GM19397 (cell line): Measurements from ENCODE around the gene ISG20L2.

Experiments
- ATAC-seq: cut with Tn5 transposase; IDR thresholded peaks from one replicate; pipeline ENCODE4 v1.9.1; 2021; ENCODE audit warnings: mild to moderate bottlenecking, moderate library complexity; ENCODE audit not compliant: unreplicated experiment

The ISG20L2 gene

GRCh38 chr1:156742017-156742416, 13.5 kb upstream of the ISG20L2 start:
- ATAC-seq: no peak

DNA sequence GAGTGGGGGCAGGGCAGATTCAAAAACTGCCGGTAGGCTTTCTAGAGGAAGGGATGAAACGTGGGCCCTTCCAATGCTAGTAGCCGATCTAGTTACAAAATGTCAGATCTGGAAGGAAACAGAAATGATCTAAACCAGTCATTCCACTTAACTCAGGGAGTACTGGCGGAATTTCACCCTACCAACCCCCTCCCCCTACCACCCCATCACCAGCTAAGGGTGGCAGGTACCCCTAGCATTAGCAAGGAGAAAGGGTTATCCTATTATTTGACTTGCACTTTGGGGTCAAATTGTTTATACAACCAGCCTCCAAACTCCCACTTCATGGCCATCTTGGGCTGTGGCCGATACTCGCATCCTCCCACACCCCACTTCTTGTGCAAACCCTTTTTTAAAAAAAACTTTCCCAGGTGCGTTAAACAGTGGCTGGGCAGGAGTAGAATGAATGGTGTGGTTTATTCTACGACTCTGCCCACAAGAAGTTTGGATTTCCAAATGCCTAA, 13.0 kb upstream of the ISG20L2 start:
- ATAC-seq: no peak

- ATAC-seq: peak; percentile 87
These were observed 12.3 kb upstream of the ISG20L2 start, which contains the start of gene MRPL24 for GRCh38 chr1:156740741-156741480. MRPL24 (minus strand) TSS chr1:156741088; CDS start chr1:156738704, 2,384 bp downstream.

GRCh38 chr1:156740237-156740740, 11.7 kb upstream of the ISG20L2 start:
- no peak for ATAC-seq

- ATAC-seq: no peak
These were observed 10.3 kb upstream of the ISG20L2 start for GRCh38 chr1:156738916-156739315.

DNA sequence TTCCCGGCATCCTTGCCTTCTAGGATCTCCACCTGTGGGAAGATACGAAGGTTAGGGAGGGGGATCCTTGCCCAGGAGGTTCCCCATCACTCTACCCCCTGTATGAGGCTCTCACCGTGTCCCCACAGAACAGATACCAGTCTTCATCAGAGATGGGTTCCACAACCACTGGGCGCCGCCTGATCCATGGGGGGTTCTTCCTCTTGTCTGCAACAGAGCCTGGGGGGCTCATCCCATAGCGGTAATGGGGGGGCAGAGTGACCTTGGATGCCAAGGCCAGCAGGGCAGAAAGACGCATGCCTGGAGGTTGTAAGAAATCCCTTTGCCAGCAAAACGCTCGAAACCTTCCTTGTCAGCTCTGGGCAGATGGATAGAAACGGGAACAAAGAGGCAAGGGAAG, 9.8 kb upstream of the ISG20L2 start:
- ATAC-seq: no peak

DNA sequence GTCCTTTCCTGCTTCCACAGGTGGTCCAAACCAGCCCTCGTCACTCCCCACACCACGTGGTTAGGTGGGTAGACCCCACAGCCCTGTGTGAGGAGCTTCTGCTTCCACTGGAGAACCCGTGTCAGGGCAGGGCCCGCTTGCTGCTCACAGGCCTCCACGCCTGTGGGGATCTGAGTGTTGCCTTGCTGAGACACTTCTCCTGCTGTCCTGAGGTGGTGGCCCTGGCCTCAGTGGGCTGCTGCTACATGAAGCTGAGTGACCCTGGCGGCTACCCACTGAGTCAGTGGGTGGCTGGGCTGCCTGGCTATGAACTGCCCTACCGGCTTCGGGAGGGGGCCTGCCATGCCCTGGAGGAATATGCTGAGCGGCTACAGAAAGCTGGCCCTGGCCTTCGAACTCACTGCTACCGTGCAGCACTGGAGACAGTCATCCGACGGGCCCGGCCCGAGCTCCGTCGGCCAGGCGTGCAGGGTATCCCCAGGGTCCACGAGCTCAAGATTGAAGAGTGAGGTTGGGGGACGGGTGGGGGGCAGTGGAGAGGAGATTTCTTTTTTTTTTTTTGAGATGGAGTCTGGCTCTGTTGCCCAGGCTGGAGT, 5.5 kb upstream of the ISG20L2 start:
- no peak for ATAC-seq

GRCh38 chr1:156727926-156728598, 504 bp downstream of the ISG20L2 start, which contains the start of gene METTL25B:
METTL25B (plus strand) TSS chr1:156728469; CDS start chr1:156729105, 636 bp downstream.
- peak; percentile 54 for ATAC-seq

- ATAC-seq: no peak
These were observed 1.1 kb downstream of the ISG20L2 start for GRCh38 chr1:156727492-156727891.

- ATAC-seq: no peak
These were observed 1.9 kb downstream of the ISG20L2 start for GRCh38 chr1:156726549-156727226.

DNA sequence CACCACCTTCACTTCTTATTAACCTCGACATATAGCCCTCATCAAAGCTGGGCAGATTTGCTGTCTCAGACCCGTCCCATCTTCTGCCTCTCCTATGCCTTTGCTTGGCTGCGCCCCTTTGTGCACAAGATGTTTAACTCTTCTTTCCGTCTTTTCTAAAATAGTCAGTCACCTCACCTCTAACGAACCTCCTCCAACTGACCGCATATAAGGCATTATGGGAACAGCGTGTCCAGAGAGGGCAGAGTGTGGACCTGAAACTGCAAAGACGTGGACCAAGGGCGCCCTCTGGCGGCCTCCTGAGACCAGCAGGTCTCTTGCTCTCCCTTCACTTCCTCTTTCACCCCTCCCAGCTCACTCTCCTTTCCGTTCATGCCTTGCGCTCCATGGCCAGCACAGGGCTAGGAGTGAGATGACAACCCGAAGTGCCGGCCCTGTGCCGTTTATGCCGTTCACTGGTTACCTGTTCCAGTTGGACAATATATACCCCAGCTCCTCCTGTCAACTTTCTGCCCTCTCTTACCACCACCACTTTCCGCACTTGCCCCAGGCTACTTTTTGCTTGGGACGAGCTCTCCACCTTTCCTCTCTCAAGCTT, 2.8 kb downstream of the ISG20L2 start:
- ATAC-seq: no peak

- no peak for ATAC-seq
These were observed 7.0 kb downstream of the ISG20L2 start for GRCh38 chr1:156721535-156721934.

DNA sequence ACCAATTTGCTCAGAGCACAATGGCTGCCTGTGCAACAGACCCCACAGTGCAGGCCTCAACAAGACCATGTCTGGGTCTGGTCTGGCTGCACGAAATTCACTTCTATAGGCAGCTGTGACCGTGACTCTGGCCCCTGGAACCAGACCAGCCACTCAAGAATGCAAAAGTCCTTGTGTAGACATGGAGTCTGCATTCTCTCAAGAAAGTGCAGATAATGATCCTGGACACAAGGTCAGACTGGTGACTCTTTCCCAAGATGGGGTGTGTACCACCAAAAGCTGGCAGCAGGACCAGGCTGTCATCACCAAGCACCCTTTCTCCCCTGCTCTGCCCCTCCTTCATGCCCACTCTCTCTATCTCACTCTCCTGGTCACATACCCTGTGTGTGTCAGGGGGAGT, 7.4 kb downstream of the ISG20L2 start:
- no peak for ATAC-seq

DNA sequence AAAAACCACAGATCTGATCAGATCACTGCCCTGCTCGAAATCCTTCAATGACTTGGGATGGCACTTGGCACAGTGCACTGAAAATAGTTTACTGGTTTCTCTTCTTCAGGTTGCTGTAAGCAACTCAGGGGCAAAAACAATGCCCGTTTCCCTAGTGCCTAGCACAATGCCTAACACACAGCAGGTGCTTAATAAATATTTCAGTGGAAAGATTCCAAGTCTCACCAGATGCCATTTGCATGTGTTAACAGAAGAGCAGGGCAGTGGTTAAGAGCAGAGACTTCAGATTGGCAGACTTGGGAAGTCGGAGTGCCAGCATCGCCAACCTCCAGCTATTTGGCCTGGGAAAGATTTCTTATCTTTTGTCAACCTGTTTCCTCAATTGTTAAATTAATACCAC, 11.2 kb downstream of the ISG20L2 start:
- ATAC-seq: no peak

GRCh38 chr1:156714830-156715229, 13.7 kb downstream of the ISG20L2 start:
- no peak for ATAC-seq

- no peak for ATAC-seq
These were observed 15.9 kb downstream of the ISG20L2 start for GRCh38 chr1:156712626-156713025.

GRCh38 chr1:156711011-156711817, 17.4 kb downstream of the ISG20L2 start:
- ATAC-seq: no peak

- ATAC-seq: no peak
These were observed 18.6 kb downstream of the ISG20L2 start for GRCh38 chr1:156709757-156710489.

GRCh38 chr1:156709031-156709430, 19.5 kb downstream of the ISG20L2 start:
- ATAC-seq: no peak
